ENCODE measurements around the gene ARID3B.

DNA sequence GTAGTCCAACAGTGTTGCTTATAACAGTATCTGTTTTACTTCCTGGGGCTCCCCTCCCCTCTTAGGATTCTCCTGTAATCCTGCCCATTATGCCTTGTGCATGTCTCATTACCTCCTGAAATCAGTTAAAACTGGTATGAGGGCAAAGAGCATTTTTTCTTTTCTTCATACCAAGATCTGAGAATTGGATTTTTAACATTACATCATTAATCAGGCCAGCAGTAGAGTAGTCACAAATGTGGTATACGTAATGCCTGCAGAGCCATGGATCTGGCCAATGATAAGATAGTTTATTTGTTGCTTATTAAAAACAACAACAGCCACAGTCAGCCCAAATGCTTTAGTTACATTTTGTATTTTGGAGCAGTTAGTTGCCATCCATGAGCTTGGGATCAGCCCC is 23.2 kb downstream of the ARID3B start:
- TF ChIP-seq POLR2AphosphoS5 (IDR thresholded peaks at IDR 0.05; ENCODE audit: insufficient read depth in 1 of 2, low read depth in 1 of 2) (no peak), POLR2A (IDR thresholded peaks at IDR 0.05) (no peak)
- TF ChIP-seq, protein P1, sequence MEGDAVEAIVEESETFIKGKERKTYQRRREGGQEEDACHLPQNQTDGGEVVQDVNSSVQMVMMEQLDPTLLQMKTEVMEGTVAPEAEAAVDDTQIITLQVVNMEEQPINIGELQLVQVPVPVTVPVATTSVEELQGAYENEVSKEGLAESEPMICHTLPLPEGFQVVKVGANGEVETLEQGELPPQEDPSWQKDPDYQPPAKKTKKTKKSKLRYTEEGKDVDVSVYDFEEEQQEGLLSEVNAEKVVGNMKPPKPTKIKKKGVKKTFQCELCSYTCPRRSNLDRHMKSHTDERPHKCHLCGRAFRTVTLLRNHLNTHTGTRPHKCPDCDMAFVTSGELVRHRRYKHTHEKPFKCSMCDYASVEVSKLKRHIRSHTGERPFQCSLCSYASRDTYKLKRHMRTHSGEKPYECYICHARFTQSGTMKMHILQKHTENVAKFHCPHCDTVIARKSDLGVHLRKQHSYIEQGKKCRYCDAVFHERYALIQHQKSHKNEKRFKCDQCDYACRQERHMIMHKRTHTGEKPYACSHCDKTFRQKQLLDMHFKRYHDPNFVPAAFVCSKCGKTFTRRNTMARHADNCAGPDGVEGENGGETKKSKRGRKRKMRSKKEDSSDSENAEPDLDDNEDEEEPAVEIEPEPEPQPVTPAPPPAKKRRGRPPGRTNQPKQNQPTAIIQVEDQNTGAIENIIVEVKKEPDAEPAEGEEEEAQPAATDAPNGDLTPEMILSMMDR (IDR thresholded peaks at IDR 0.05), result no peak

Measured in vagina (tissue), 2 donors.